SKM-1 treated with dmso at 0.1 percent for 144 hours (cell line): ENCODE measurements around the gene RARS2.

Experiments used
- DNase-seq: peaks from one replicate; lab custom pipeline; 2025; ENCODE audit not compliant: unreplicated experiment; lab: John Stamatoyannopoulos, UW

The RARS2 gene

GRCh38 chr6:87574237-87574804 is 15.5 kb downstream of the RARS2 start:
- DNase-seq, result no peak

DNA sequence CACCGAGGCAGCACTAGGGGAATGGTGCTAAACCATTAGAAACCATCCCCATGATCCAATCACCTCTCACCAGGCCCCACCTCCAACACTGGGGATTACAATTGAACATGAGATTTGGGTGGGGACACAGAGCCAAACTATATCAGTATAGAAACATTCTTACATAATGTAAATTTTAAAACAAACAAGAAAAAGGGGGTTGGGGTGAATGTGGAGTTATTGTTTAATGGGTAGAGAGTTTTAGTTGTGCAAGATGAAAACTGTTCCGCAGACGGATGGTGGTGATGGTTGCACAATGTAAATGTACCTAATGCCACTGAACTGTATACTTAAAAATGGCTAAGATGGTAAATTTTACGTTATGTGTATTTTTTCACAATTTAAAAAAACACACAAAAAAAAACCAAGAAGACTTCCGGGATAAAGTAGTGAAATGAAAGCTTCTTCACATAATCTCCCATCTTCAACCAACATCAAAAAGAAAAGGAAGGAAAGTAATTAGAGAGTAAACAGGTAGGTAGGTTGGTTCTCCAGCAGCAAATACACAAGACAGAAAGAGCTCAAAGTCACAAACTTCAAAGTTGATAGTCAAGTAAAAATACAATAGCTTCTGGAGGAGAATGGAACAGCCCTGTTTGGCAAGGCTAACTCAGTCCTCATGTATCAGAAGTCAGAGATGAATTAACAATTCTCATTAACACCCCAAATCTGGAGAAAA is 16.3 kb downstream of the RARS2 start:
- DNase-seq, result no peak

DNA sequence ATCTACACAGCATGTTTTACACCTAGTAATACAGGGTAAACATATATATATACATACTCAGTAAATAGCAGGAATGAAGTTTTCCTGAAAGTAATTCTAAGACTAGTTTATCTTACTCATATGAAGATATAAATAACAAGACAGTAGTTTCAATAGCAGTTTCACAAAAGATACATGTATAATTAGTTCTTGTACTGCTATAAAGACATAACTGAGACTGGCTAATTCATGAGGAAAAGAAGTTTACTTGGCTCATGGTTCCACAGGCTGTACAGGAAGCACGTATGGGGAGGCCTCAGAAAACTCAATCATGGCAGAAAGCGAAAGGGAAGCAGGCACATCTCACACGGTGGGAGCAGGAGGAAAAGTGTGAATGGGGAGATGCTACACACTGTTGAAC is 16.9 kb downstream of the RARS2 start:
- no peak for DNase-seq

- DNase-seq, result no peak
These were observed 17.8 kb downstream of the RARS2 start for GRCh38 chr6:87572021-87572420.

- no peak for DNase-seq
These were observed 28.8 kb downstream of the RARS2 start for GRCh38 chr6:87561017-87561416.

- DNase-seq, result no peak
These were observed 31.3 kb downstream of the RARS2 start for GRCh38 chr6:87558446-87558845.

DNA sequence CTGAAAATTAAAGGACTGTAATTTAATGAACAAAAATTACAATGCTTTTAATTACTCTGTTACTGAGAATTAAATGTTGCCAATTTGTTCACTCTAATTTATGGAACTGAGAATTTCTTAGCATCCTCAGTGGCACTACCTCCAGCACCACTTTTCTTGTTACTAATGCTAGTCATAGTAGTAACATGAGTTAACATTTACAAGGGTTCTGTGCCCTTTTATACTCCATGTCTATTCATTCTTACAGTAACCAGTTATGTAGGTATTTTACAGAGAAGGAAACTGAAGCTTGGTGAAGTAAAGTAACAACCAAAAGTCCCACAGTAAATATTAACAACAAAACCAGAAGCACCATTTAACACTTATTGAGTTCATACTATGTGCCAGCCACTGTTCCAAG is 34.3 kb downstream of the RARS2 start:
- DNase-seq, result no peak

- no peak for DNase-seq
These were observed 36.5 kb downstream of the RARS2 start for GRCh38 chr6:87553159-87553765.

DNA sequence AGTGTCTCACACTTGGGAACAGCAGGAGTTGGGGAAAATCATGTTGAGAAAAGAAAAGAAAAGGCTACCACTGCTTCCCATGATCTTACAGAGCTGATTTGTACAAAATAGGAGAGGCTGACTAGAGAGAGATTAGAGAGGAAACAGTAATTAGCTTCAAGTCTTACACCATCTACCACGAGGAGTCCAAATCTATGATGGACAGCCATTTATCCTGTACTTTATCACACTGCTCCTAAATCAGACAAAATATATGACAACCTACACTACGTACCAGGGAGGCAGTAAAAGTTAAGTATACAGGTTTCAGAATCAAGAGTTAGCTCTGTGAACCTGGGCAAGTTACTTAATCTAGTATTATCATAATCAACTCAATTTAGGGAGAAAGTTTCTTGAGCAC is 38.0 kb downstream of the RARS2 start:
- no peak for DNase-seq

GRCh38 chr6:87544474-87544735 is 45.4 kb downstream of the RARS2 start:
- no peak for DNase-seq

DNA sequence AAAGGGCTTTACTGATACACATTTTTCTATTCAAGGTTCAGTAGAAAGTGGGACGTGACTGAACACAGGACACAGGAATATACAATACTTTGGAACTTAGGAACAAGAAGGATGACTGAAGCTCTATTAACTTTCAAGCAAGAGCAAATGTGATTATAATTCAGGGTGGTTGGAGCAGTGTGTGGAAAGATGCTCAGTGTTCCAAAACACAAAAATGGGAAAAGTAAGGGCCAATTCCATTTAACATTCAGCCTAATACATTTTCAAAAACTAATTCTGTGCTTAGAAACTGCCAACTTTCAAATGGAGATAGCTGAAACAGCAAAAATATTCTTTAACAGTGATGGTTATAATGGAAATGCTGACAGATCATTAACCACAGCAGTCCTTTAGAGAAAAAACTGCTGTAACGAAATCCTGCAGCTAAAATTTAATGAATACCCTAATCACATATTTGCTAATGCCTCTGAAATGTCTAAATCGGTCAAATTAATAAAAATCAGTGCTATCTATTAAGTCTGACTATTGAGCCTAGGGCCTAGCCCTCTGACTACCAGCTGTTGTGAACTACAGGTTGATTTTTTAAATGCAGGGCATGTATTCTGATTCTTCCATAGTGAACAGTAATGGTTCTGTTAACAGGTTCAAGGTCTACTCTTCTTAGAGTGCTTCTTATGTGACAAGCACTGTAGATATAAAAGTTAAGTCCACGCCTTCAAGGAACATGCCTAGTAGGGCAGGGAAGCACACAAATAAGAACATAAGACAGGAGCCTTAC is 45.9 kb downstream of the RARS2 start:
- no peak for DNase-seq

- DNase-seq, result no peak
These were observed 48.0 kb downstream of the RARS2 start for GRCh38 chr6:87541744-87542143.

DNA sequence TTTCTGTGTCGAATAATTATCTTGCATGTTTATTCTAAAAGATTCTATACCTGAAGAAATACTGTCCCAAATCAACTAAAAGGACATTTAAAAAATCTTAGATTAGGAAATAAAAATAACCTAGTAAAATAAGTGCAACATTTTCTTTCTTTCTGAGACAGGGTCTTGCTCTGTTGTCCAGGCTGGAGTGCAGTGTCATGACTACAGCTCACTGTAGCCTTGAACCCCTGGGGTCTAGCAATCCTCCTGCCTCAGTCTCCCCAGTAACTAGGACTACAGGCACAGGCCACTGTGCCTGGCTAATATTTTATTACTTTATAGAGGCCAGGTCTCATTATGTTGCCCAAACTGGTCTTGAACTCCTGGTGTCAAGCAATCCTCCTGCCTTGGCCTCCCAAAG is 48.7 kb downstream of the RARS2 start:
- DNase-seq, result no peak

DNA sequence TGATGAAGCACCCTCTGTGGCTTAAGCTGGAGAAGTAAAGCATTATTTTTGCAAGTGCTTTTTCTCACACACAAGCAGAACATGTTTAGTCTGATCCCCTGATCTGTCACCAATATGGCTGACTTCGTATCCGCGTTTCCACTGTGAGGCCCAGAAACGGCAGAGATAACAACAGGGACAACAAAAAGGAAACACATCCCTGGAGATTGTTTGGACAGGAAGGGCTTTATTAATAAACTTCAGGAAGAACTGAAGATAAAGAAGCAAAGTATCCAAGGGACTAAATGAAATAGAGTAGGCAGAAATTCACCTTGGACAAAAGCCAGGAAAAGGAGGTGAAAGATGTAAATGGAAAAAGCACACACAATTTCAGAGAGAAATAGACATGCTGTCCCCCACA is 49.2 kb downstream of the RARS2 start:
- no peak for DNase-seq

DNA sequence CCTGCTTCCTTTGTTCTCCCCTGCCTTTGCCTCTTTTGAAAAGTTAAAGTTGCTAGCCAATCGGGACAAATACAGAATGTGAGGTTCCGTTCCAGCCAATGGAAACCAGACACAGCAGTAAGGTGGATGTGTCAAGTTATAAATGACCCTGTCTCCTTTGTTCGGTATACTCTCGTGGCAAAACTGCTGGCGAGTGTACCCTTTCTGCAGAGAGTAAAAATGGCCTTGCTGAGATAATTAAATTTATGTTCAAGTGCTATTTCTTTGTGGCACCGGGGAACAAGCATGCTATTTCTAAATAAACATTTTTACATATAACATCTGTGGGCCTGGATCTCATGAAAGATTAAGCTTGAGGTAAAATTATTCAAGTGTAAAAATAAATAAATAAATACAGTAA is 50.2 kb downstream of the RARS2 start:
- DNase-seq, result no peak

GRCh38 chr6:87538510-87539260 is 51.1 kb downstream of the RARS2 start:
- DNase-seq, result no peak

DNA sequence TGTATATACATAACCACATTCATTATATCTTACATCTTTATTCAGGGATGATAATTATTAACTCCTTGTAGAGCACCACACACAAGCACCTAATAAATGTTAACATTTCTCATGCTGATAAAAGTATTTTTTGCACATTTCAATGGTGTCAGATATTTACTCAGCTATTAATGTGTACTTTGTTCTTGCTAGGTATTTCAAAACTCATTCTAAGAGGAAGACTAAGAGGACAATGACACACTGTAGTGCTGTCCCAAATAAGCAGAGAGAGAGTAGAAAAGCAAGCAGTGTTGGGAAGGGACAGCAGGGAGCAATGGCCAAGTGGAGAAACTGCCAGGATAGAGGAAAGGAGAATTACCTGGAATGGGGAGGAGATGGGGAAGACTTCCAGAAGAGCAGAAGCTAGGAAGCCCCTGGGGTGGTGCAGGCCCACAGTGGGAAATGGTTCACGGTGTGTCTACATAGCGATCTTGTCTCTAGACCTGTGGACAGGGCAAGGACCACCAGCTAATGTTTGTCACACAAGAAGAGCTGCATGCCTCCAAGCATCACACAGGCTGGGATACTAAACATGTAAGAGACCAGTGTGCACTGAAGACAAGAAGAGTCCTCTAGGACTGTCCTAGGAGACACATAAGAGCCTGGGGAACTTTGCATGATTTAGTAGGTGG is 55.3 kb downstream of the RARS2 start:
- DNase-seq, result no peak

DNA sequence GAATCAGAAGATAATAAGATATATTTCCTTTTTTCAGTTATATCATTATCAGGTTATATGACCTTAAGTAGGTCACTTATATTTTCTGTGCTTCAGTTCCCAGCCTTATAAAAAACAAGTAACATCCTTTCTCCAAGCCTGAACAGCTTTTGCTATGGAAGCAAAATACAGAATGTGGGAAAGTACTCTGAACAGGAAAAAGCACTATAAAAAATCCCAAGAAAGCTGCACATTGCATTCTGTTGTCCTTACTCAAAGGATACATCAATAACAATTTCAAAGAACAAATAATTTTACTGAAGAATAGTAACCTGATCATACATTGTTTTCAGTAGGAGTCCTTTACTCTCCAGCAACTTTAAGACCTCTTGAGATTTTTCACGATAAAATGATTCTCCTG is 60.6 kb downstream of the RARS2 start:
- DNase-seq, result no peak

- DNase-seq, result no peak
These were observed 67.1 kb downstream of the RARS2 start for GRCh38 chr6:87522686-87523085.

- no peak for DNase-seq
These were observed 71.3 kb downstream of the RARS2 start for GRCh38 chr6:87518453-87518852.

DNA sequence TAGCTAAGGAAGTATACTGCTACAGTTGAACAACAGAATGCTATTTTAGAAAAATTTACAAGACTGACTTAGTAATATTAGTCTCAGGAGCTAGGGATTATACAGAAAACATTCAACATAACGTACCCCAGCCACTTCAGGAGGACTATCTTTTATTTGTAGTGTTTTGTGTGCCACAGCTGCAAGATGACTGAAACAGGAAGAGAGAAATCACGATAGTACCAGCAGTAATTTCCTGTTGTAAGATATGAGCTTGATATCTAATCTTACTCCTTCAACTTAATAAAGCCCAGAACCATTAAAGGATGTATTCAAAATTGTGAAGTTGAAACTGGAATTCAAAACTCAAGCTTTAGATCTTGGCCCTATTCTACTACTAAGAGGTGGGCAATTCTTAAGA is 75.0 kb downstream of the RARS2 start:
- DNase-seq, result no peak
